ENCODE measurements around the gene BIVM. TPM values are rescaled to one million over a fixed set of nuclear protein-coding genes. Genes with fewer than 3 reads are reported as not detected.
A peak's percentile ranks its signal among the peaks of the same experiment; 100 is the strongest.
"Not testable (repeated sequence)": the region's sequence is repeated elsewhere in the genome, so short reads cannot be mapped to it uniquely, and the experiment has no call there.

The BIVM gene
- total RNA-seq, 2 experiments from 2014 or later, result 3.4 to 4.3 TPM

DNA sequence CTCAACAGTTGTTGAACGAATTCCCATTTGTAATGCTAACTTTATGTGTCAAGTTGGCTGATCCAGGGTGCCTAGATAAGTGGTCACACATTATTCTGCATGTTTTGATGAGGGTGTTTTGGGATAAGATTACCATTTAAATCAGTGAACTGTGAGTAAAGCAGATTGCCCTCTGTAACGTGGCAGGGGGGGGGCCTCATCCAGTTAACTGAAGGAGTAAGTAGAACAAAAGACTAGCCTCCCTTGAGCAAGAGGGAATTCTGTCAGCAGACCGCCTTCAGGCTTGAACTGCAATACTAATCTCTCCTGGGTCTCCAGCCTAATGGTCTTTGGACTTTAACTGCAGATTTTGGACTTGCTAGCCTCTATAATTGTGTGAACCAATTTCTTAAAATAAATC, 21.2 kb upstream of the BIVM start:
- H3K27ac Mint-ChIP-seq, result no peak overlapping the region
- intact Hi-C loops (cut with DNase I, micrococcal nuclease), result loop anchor here in 1 of 2 experiments (10.0 kb wide), 1 partner anchor 93 kb away; no protein-coding TSS in a partner anchor
- peaks cover 36% of the 10 kb centered on the region for H3K4me1 Mint-ChIP-seq (ENCODE audit: low read depth)

GRCh38 chr13:102779436-102780159, 19.3 kb upstream of the BIVM start:
- intact Hi-C loops (cut with DNase I, micrococcal nuclease), result loop anchor here (2.0 to 10.0 kb wide), 2 partner anchors 19 to 95 kb away; partner anchors contain the start of genes BIVM (in 1 of the 2) and POGLUT2 (in 1 of the 2)
- peaks cover 15% of the 10 kb centered on the region for H3K4me1 ChIP-seq (ENCODE audit: insufficient read depth, low read length)
- H3K27me3 ChIP-seq (ENCODE audit: control insufficient read depth in 1 of 2, insufficient read depth in 2 of 2, low read length in 2 of 2), result no peaks in the 10 kb centered on the region
- TF ChIP-seq, protein P1, sequence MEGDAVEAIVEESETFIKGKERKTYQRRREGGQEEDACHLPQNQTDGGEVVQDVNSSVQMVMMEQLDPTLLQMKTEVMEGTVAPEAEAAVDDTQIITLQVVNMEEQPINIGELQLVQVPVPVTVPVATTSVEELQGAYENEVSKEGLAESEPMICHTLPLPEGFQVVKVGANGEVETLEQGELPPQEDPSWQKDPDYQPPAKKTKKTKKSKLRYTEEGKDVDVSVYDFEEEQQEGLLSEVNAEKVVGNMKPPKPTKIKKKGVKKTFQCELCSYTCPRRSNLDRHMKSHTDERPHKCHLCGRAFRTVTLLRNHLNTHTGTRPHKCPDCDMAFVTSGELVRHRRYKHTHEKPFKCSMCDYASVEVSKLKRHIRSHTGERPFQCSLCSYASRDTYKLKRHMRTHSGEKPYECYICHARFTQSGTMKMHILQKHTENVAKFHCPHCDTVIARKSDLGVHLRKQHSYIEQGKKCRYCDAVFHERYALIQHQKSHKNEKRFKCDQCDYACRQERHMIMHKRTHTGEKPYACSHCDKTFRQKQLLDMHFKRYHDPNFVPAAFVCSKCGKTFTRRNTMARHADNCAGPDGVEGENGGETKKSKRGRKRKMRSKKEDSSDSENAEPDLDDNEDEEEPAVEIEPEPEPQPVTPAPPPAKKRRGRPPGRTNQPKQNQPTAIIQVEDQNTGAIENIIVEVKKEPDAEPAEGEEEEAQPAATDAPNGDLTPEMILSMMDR (IDR thresholded peaks at IDR 0.05), result no peak
- Mint-ChIP-seq H3K4me3 (peak overlapping the region; percentile 7), H3K27me3 (no peaks in the 10 kb centered on the region), H3K27ac (peak overlapping the region; percentile 65), H3K9me3 (peaks cover 4% of the 10 kb centered on the region), H3K36me3 (ENCODE audit: low read depth) (no peaks in the 10 kb centered on the region), H3K4me1 (ENCODE audit: low read depth) (peaks cover 25% of the 10 kb centered on the region)
- POLR2A ChIA-PET, result interaction anchor here (1.0 kb wide), 1 partner anchor 66 kb away, joined by 6 read pairs; the partner anchor contains the start of gene ERCC5
- H3K4me3 ChIP-seq (ENCODE audit: low read length), result no peak overlapping the region
- peak overlapping the region; percentile 1 to 26 for H3K27ac ChIP-seq (ENCODE audit: low read depth in 1 of 2, low read length in 2 of 2)
- peak in 4 of 14 experiments; percentile 8 to 68 (median 62) for DNase-seq
- no peaks in the 10 kb centered on the region for H3K36me3 ChIP-seq (ENCODE audit: insufficient read depth, low read length)
- ATAC-seq (ENCODE audit: poor library complexity), result peak; percentile 71
- CTCF ChIA-PET, result no interaction called here
- H3K9me3 ChIP-seq (ENCODE audit: control insufficient read depth in 1 of 2, insufficient read depth in 1 of 2, low read length in 2 of 2), result peaks cover 0 to 8% of the 10 kb centered on the region in 2 experiments

More for the DNA sequence above, 21.2 kb upstream of the BIVM start:
- Mint-ChIP-seq H3K27me3 (no peaks in the 10 kb centered on the region), H3K4me3 (no peak overlapping the region), H3K9me3 (peaks cover 4% of the 10 kb centered on the region), H3K36me3 (ENCODE audit: low read depth) (peaks cover 4% of the 10 kb centered on the region)
- Histone ChIP-seq H3K36me3 (ENCODE audit: insufficient read depth, low read length) (no peaks in the 10 kb centered on the region), H3K4me1 (ENCODE audit: insufficient read depth, low read length) (peaks cover 25% of the 10 kb centered on the region), H3K27ac (ENCODE audit: low read depth in 1 of 2, low read length in 2 of 2) (no peak overlapping the region), H3K27me3 (ENCODE audit: control insufficient read depth in 1 of 2, insufficient read depth in 2 of 2, low read length in 2 of 2) (no peaks in the 10 kb centered on the region), H3K4me3 (ENCODE audit: low read length) (no peak overlapping the region), H3K9me3 (ENCODE audit: control insufficient read depth in 1 of 2, insufficient read depth in 1 of 2, low read length in 2 of 2) (peaks cover 0 to 8% of the 10 kb centered on the region in 2 experiments)
- ChIA-PET POLR2A (no interaction called here), CTCF (no interaction called here)
- DNase-seq, result no peak
- TF ChIP-seq, protein P1 (IDR thresholded peaks at IDR 0.05), result no peak
- no peak for ATAC-seq (ENCODE audit: poor library complexity)

- CTCF ChIA-PET, result interaction anchor here (0.6 kb wide), 1 partner anchor 14 kb away, joined by 3 read pairs; no protein-coding TSS in a partner anchor
- H3K4me3 Mint-ChIP-seq; H3K27me3 Mint-ChIP-seq; H3K36me3 Mint-ChIP-seq (ENCODE audit: low read depth); H3K27ac ChIP-seq (ENCODE audit: low read depth in 1 of 2, low read length in 2 of 2); DNase-seq; POLR2A ChIA-PET; H3K36me3 ChIP-seq (ENCODE audit: insufficient read depth, low read length); H3K9me3 Mint-ChIP-seq; H3K27ac Mint-ChIP-seq; H3K9me3 ChIP-seq (ENCODE audit: control insufficient read depth in 1 of 2, insufficient read depth in 1 of 2, low read length in 2 of 2); H3K27me3 ChIP-seq (ENCODE audit: control insufficient read depth in 1 of 2, insufficient read depth in 2 of 2, low read length in 2 of 2); ATAC-seq (ENCODE audit: poor library complexity); H3K4me3 ChIP-seq (ENCODE audit: low read length): not testable (repeated sequence)
- H3K4me1 Mint-ChIP-seq (ENCODE audit: low read depth), result peaks cover 20% of the 10 kb centered on the region
- intact Hi-C loops (cut with DNase I, micrococcal nuclease), result loop anchor here in 1 of 2 experiments (2.0 kb wide), 1 partner anchor 18 kb away; the partner anchor contains the start of genes BIVM and POGLUT2
- H3K4me1 ChIP-seq (ENCODE audit: insufficient read depth, low read length), result peaks cover 15% of the 10 kb centered on the region
Observed at GRCh38 chr13:102780656-102781055, 18.3 kb upstream of the BIVM start.
